ENCODE results near the gene ACTC1.

ACTC1 gene

DNA sequence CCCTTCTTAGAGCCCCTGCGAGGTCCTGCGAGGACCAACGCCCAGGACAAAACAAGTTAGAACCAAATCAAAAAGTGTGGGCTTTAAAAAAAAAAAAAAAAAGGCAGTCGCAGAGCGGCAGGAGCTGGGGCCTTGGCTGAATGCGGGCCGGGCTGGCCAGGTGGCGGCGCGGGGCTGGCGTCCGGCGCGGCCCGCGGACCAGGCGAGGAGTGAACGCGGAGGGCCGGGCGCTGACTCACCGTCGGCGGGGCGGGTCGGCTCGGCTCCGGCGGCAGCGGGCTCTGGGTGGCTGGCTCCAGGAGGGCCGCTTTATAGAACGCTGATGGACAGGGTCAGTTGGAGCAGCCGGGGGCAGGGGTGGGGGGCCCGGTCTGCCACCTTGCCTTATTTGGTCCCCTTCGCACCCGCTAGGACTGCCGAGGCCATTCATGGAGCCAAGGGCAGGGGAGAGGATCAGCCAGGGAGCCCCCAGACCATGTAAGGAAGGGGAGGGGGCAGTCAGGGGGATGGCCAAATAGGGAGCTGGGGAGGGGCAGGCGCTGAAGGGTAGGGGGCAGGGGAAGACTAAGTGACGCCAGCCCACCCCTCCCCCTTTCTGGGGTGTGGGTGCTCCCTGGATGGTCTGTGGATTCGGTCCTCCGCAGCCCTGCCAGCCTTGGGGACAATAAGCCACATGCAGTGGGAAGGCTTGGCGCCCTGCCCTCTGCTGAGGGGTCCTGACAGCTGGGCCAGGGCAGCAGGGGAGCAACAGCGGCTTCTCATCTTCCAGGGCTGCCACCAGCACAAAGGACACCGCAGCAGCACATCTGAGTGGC lies at the start of gene ACTC1:
ACTC1 (minus strand) TSS at position 283 of the 815 bp plus-strand sequence. CDS start 741 bp downstream, outside the sequence.
- Histone ChIP-seq H3K4me1 (ENCODE audit: control insufficient read depth, insufficient read depth, low read length) (peaks cover 6% of the 10 kb centered on the region), H3K4me3 (ENCODE audit: low read length) (peak within 1 kb of the TSS; percentile 51; the same call in 1 of the 2 replicates), H3K9me3 (ENCODE audit: control insufficient read depth, insufficient read depth, low read length) (no peaks in the 10 kb centered on the region), H3K27me3 (ENCODE audit: control insufficient read depth, insufficient read depth, low read length) (peaks cover 2% of the 10 kb centered on the region; the same call in 1 of the 2 replicates), H3K36me3 (ENCODE audit: control insufficient read depth, insufficient read depth, low read length) (0 out of 2 replicates have a peak, but pooled peaks cover 3% of the 10 kb centered on the region), H3K27ac (ENCODE audit: low read length) (no peak within 1 kb of the TSS)
- no peak for DNase-seq (ENCODE audit: low read depth, low spot score)
- no CpG with 5 or more reads among the region's 44 CpGs for WGBS (ENCODE audit: insufficient coverage, insufficient read length)

GRCh38 chr15:34841262-34841725 lies 45.9 kb upstream of the ACTC1 start:
- H3K27ac ChIP-seq (ENCODE audit: low read length), result no peak overlapping the region
- H3K4me1 ChIP-seq (ENCODE audit: control insufficient read depth, insufficient read depth, low read length), result no peaks in the 10 kb centered on the region
- no peak overlapping the region for H3K4me3 ChIP-seq (ENCODE audit: low read length)
- no peaks in the 10 kb centered on the region for H3K27me3 ChIP-seq (ENCODE audit: control insufficient read depth, insufficient read depth, low read length)
- H3K9me3 ChIP-seq (ENCODE audit: control insufficient read depth, insufficient read depth, low read length), result no peaks in the 10 kb centered on the region
- H3K36me3 ChIP-seq (ENCODE audit: control insufficient read depth, insufficient read depth, low read length), result no peaks in the 10 kb centered on the region
- DNase-seq (ENCODE audit: low read depth, low spot score), result no peak

DNA sequence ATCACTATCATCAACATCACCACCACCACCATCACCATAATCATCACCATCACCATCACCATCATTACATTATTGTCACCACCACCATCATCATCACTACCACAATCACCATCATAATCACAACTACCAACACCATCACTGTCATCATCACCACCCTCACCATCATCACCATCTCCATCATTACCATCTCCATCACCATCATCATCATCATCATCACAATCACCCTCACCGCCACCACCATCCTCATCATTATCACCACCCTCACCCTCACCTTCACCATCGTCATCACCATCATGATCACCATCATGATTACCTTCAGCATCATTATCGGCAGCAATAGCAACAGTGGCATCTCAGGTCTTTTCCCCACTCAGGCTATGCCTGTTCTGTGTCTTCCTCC lies 42.9 kb upstream of the ACTC1 start:
- DNase-seq (ENCODE audit: low read depth, low spot score), result no peak
- Histone ChIP-seq H3K27me3 (ENCODE audit: control insufficient read depth, insufficient read depth, low read length) (no peaks in the 10 kb centered on the region), H3K9me3 (ENCODE audit: control insufficient read depth, insufficient read depth, low read length) (no peaks in the 10 kb centered on the region), H3K4me1 (ENCODE audit: control insufficient read depth, insufficient read depth, low read length) (no peaks in the 10 kb centered on the region), H3K36me3 (ENCODE audit: control insufficient read depth, insufficient read depth, low read length) (no peaks in the 10 kb centered on the region), H3K27ac (ENCODE audit: low read length) (no peak overlapping the region), H3K4me3 (ENCODE audit: low read length) (no peak overlapping the region)
- 100% methylated on average over 2 of the region's 3 CpGs for WGBS (ENCODE audit: insufficient coverage, insufficient read length)

GRCh38 chr15:34837246-34838016 lies 42.1 kb upstream of the ACTC1 start:
- WGBS (ENCODE audit: insufficient coverage, insufficient read length), result no CpG with 5 or more reads among the region's 6 CpGs
- H3K36me3 ChIP-seq (ENCODE audit: control insufficient read depth, insufficient read depth, low read length), result no peaks in the 10 kb centered on the region
- H3K4me1 ChIP-seq (ENCODE audit: control insufficient read depth, insufficient read depth, low read length), result no peaks in the 10 kb centered on the region
- DNase-seq (ENCODE audit: low read depth, low spot score), result no peak
- H3K4me3 ChIP-seq (ENCODE audit: low read length), result no peak overlapping the region
- no peaks in the 10 kb centered on the region for H3K9me3 ChIP-seq (ENCODE audit: control insufficient read depth, insufficient read depth, low read length)
- no peaks in the 10 kb centered on the region for H3K27me3 ChIP-seq (ENCODE audit: control insufficient read depth, insufficient read depth, low read length)
- H3K27ac ChIP-seq (ENCODE audit: low read length), result no peak overlapping the region

DNA sequence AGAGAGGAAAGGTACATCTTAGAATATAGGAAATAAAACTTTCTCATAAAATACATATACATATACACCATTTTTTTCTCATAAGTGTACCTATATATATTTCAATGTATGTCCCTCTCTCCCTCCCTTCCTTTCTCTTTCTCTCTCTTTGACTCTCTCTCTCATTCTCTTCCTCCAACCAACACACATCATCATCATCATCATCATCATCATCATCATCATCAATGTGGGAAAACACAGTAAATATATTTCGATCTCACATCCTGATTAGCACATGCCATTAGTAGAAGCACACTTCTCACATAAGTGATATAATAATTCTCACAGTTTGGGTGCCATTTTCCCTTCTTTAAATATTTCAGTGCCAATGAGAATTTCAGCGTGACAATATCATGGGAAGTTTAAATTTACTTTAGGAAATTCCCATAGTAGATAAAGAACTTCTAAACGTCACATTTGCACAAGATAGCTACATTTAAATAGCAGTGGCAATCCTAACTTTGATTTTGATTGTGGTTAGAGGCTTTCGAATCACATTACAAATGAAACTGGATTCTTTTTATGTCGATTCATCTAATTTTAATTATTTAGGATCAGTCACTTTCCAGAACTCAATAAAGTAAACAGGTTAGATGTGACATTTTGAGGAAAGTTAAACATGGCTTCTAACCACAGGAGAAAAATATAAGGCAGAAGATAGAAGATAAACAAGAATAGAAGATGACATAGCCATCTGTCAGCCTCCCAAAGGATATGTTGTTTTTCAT lies 33.0 kb upstream of the ACTC1 start:
- no peaks in the 10 kb centered on the region for H3K27me3 ChIP-seq (ENCODE audit: control insufficient read depth, insufficient read depth, low read length)
- H3K27ac ChIP-seq (ENCODE audit: low read length), result no peak overlapping the region
- no peak overlapping the region for H3K4me3 ChIP-seq (ENCODE audit: low read length)
- DNase-seq (ENCODE audit: low read depth, low spot score), result no peak
- WGBS (ENCODE audit: insufficient coverage, insufficient read length), result 100% methylated on average over 1 of the region's 5 CpGs
- no peaks in the 10 kb centered on the region; the same call in 1 of the 2 replicates for H3K4me1 ChIP-seq (ENCODE audit: control insufficient read depth, insufficient read depth, low read length)
- H3K36me3 ChIP-seq (ENCODE audit: control insufficient read depth, insufficient read depth, low read length), result no peaks in the 10 kb centered on the region
- no peaks in the 10 kb centered on the region for H3K9me3 ChIP-seq (ENCODE audit: control insufficient read depth, insufficient read depth, low read length)

GRCh38 chr15:34821831-34822230 lies 26.5 kb upstream of the ACTC1 start:
- H3K27me3 ChIP-seq (ENCODE audit: control insufficient read depth, insufficient read depth, low read length), result no peaks in the 10 kb centered on the region
- no peak overlapping the region for H3K27ac ChIP-seq (ENCODE audit: low read length)
- no peak overlapping the region for H3K4me3 ChIP-seq (ENCODE audit: low read length)
- H3K4me1 ChIP-seq (ENCODE audit: control insufficient read depth, insufficient read depth, low read length), result no peaks in the 10 kb centered on the region; the same call in 1 of the 2 replicates
- H3K9me3 ChIP-seq (ENCODE audit: control insufficient read depth, insufficient read depth, low read length), result no peaks in the 10 kb centered on the region
- no CpG with 5 or more reads among the region's 3 CpGs for WGBS (ENCODE audit: insufficient coverage, insufficient read length)
- no peak for DNase-seq (ENCODE audit: low read depth, low spot score)
- no peaks in the 10 kb centered on the region for H3K36me3 ChIP-seq (ENCODE audit: control insufficient read depth, insufficient read depth, low read length)

DNA sequence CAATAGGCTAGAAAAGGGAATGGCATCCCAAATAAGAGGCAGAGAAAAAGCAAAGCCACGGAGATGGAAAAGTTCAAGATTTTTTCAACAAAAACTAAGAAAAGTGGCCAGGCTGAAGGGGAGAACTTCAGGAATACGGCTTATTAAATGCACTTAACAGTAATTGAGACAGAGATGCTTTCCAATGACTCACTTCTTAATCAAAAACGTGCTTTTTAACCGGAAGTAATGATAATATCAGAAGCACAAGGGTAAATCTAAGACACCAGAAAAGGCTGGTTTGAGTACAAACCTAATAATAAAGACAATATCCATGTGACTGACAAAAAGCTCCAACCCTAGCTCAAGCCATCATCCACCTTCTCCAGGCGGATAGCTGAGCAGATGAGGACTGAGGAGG lies 24.8 kb upstream of the ACTC1 start:
- H3K4me1 ChIP-seq (ENCODE audit: control insufficient read depth, insufficient read depth, low read length), result no peaks in the 10 kb centered on the region; the same call in 1 of the 2 replicates
- no peak for DNase-seq (ENCODE audit: low read depth, low spot score)
- no peak overlapping the region for H3K27ac ChIP-seq (ENCODE audit: low read length)
- H3K9me3 ChIP-seq (ENCODE audit: control insufficient read depth, insufficient read depth, low read length), result no peaks in the 10 kb centered on the region
- no peaks in the 10 kb centered on the region for H3K27me3 ChIP-seq (ENCODE audit: control insufficient read depth, insufficient read depth, low read length)
- H3K36me3 ChIP-seq (ENCODE audit: control insufficient read depth, insufficient read depth, low read length), result no peaks in the 10 kb centered on the region
- H3K4me3 ChIP-seq (ENCODE audit: low read length), result no peak overlapping the region
- WGBS (ENCODE audit: insufficient coverage, insufficient read length), result no CpG with 5 or more reads among the region's 5 CpGs

- WGBS (ENCODE audit: insufficient coverage, insufficient read length), result no CpG with 5 or more reads among the region's 1 CpG
- Histone ChIP-seq H3K4me3 (ENCODE audit: low read length) (no peak overlapping the region), H3K9me3 (ENCODE audit: control insufficient read depth, insufficient read depth, low read length) (no peaks in the 10 kb centered on the region), H3K4me1 (ENCODE audit: control insufficient read depth, insufficient read depth, low read length) (no peaks in the 10 kb centered on the region), H3K27ac (ENCODE audit: low read length) (no peak overlapping the region), H3K27me3 (ENCODE audit: control insufficient read depth, insufficient read depth, low read length) (no peaks in the 10 kb centered on the region), H3K36me3 (ENCODE audit: control insufficient read depth, insufficient read depth, low read length) (no peaks in the 10 kb centered on the region)
- DNase-seq (ENCODE audit: low read depth, low spot score), result no peak
These were observed 23.2 kb upstream of the ACTC1 start for GRCh38 chr15:34818526-34818925.

GRCh38 chr15:34815836-34816235 lies 20.5 kb upstream of the ACTC1 start:
- Histone ChIP-seq H3K4me3 (ENCODE audit: low read length) (no peak overlapping the region), H3K36me3 (ENCODE audit: control insufficient read depth, insufficient read depth, low read length) (no peaks in the 10 kb centered on the region), H3K27ac (ENCODE audit: low read length) (no peak overlapping the region), H3K4me1 (ENCODE audit: control insufficient read depth, insufficient read depth, low read length) (no peaks in the 10 kb centered on the region), H3K27me3 (ENCODE audit: control insufficient read depth, insufficient read depth, low read length) (no peaks in the 10 kb centered on the region), H3K9me3 (ENCODE audit: control insufficient read depth, insufficient read depth, low read length) (no peaks in the 10 kb centered on the region)
- DNase-seq (ENCODE audit: low read depth, low spot score), result no peak
- WGBS (ENCODE audit: insufficient coverage, insufficient read length), result no CpG with 5 or more reads among the region's 1 CpG
